Measurements from ENCODE around the gene NUP160. TPM values are rescaled to one million over a fixed set of nuclear protein-coding genes. Genes with fewer than 3 reads are reported as not detected.
A peak's percentile ranks its signal among the peaks of the same experiment; 100 is the strongest.

NUP160 gene
- total and polyA plus RNA-seq, 2 of the 13 experiments (the other 11 are each of a cell fraction or from before 2014, with no cell fraction given), result 28.3 to 43.5 TPM

GRCh38 chr11:47847892-47848699, at the start of gene NUP160 (continued):
- peak; percentile 24; the same call in 1 of the 2 replicates for TF ChIP-seq ZBTB20 (CRISPR knock-in tag; IDR thresholded peaks at IDR 0.05; ENCODE audit: borderline replicate concordance, low read depth)
- no peak for TF ChIP-seq MIER2 (CRISPR knock-in tag; IDR thresholded peaks at IDR 0.05)
- TF ChIP-seq KLF12 (CRISPR knock-in tag; IDR thresholded peaks at IDR 0.05; ENCODE audit: borderline replicate concordance), result peak; percentile 81
- no peak for TF ChIP-seq KDM1A (CRISPR knock-in tag; IDR thresholded peaks at IDR 0.05)
- peak; percentile 48; the same call in 1 of the 2 replicates for TF ChIP-seq ZNF709 (CRISPR knock-in tag; IDR thresholded peaks at IDR 0.05)
- peak; percentile 92 for TF ChIP-seq ZNF589 (CRISPR knock-in tag; conservative IDR thresholded peaks at IDR 0.05)
- peak; percentile 98 for TF ChIP-seq GATAD1 (CRISPR knock-in tag; IDR thresholded peaks at IDR 0.05)
- peak; percentile 60 for TF ChIP-seq SMAD3 (CRISPR knock-in tag; IDR thresholded peaks at IDR 0.05)
- TF ChIP-seq ARNTL (CRISPR knock-in tag; IDR thresholded peaks at IDR 0.05), result peak; percentile 23; the same call in 1 of the 2 replicates
- TF ChIP-seq POGZ (CRISPR knock-in tag; IDR thresholded peaks at IDR 0.05), result peak; percentile 80
- TF ChIP-seq ZNF24 (IDR thresholded peaks at IDR 0.05), result no peak
- peak; percentile 83 for TF ChIP-seq SNAI1 (CRISPR knock-in tag; IDR thresholded peaks at IDR 0.05; ENCODE audit: borderline replicate concordance)
- TF ChIP-seq ZNF281 (CRISPR knock-in tag; IDR thresholded peaks at IDR 0.05; ENCODE audit: borderline replicate concordance), result peak; percentile 49; the same call in 1 of the 2 replicates
- 0 out of 2 replicates have a peak, but pooled peaks have one; percentile 27 for TF ChIP-seq ZNF263 (CRISPR knock-in tag; IDR thresholded peaks at IDR 0.05)
- TF ChIP-seq ARID5B (CRISPR knock-in tag; IDR thresholded peaks at IDR 0.05), result peak; percentile 48
- peak; percentile 95 for TF ChIP-seq KMT2B (CRISPR knock-in tag; IDR thresholded peaks at IDR 0.05)
- TF ChIP-seq E2F1 (CRISPR knock-in tag; IDR thresholded peaks at IDR 0.05), result peak; percentile 92
- TF ChIP-seq ARHGAP35 (CRISPR knock-in tag; IDR thresholded peaks at IDR 0.05; ENCODE audit: borderline replicate concordance), result 0 out of 2 replicates have a peak, but pooled peaks have one; percentile 72
- TF ChIP-seq ZNF337 (CRISPR knock-in tag; IDR thresholded peaks at IDR 0.05; ENCODE audit: borderline replicate concordance, low read depth), result peak; percentile 22; the same call in 1 of the 2 replicates
- peak; percentile 87 for TF ChIP-seq HIVEP1 (CRISPR knock-in tag; IDR thresholded peaks at IDR 0.05)
- TF ChIP-seq SIX4 (CRISPR knock-in tag; IDR thresholded peaks at IDR 0.05), result 0 out of 2 replicates have a peak, but pooled peaks have one; percentile 25
- no peak; the same call in 1 of the 2 replicates for TF ChIP-seq JUND (CRISPR knock-in tag; IDR thresholded peaks at IDR 0.05)
- no peak for TF ChIP-seq SUZ12 (IDR thresholded peaks at IDR 0.05; ENCODE audit: low read depth, low read length)

Measured in HepG2 (cell line).